GM12872 (cell line): ENCODE measurements around the gene CENPH.

Source experiments
- CTCF ChIP-seq: IDR thresholded peaks from 3 replicates; pipeline ENCODE4 v1.5.1; 2011; ENCODE audit warnings: low read depth, mild to moderate bottlenecking, low read length, moderate library complexity; ENCODE audit not compliant: insufficient read depth

The CENPH gene

GRCh38 chr5:69213513-69214215 is 24.3 kb downstream of the CENPH start:
- no peak for TF ChIP-seq CTCF

GRCh38 chr5:69217151-69217511 is 27.7 kb downstream of the CENPH start:
- TF ChIP-seq CTCF: no peak

GRCh38 chr5:69217548-69218526 is 28.5 kb downstream of the CENPH start:
- TF ChIP-seq CTCF: no peak

GRCh38 chr5:69219939-69220338 is 30.6 kb downstream of the CENPH start:
- no peak for TF ChIP-seq CTCF

GRCh38 chr5:69224520-69224919 is 35.1 kb downstream of the CENPH start:
- TF ChIP-seq CTCF: no peak

GRCh38 chr5:69225860-69226259 is 36.5 kb downstream of the CENPH start:
- TF ChIP-seq CTCF: no peak

GRCh38 chr5:69230181-69230580 is 40.8 kb downstream of the CENPH start:
- no peak for TF ChIP-seq CTCF
